Suppressor macrophage treated with lipopolysaccharide for 1 hour (primary cell): ENCODE data around the gene CEACAM18.
"Not testable (repeated sequence)": the region's sequence is repeated elsewhere in the genome, so short reads cannot be mapped to it uniquely, and the experiment has no call there.

Source experiments
- DNase-seq, 3 donors: peaks; one replicate each; pipeline ENCODE4 v3.0.0-alpha.2; 2020 to 2022

The CEACAM18 gene

DNA sequence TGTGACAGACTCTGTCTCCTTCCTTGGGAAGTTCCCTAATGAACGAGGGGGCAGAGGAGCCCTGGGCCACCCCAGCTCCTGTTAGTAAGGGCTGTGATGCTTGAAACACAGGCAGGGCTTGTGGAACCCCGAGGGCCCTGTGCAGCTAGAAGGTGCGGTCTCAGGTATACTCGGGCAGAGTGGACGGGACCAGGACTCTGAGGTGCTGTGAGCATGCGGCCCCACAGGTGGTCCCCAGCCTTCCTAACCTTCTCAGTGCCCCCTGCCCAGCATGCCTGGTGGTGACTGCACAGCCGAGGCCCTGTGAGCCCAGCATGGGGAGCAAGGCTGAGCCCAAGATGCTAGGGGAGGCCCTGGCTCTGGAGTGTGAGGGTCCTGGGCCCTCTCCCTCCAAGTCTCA lies 16.1 kb upstream of the CEACAM18 start:
- DNase-seq, result peak in 1 of 3 donors; percentile 23

DNA sequence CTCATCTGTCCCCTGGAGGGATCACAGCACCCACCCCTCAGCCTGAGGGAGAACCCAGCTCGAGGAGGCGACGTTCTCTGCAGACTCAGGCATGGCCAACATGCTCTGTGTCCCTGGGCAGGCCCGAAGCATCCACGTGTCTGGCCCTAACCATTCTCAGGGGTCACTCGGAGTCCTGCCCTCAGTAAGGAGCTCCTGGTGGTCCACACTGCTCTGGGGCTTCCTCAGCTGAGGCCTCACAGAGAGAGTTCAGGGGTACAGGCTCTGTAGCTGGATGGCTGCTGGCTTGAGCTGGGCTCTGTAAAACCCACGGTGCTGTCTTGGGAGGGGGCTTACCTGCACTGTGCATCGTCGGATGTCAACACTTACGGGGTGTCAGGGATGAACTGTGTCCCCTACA lies 15.7 kb upstream of the CEACAM18 start:
- no peak for DNase-seq

- not testable (repeated sequence) for DNase-seq
Measured at GRCh38 chr19:51463976-51464581, 14.3 kb upstream of the CEACAM18 start.

DNA sequence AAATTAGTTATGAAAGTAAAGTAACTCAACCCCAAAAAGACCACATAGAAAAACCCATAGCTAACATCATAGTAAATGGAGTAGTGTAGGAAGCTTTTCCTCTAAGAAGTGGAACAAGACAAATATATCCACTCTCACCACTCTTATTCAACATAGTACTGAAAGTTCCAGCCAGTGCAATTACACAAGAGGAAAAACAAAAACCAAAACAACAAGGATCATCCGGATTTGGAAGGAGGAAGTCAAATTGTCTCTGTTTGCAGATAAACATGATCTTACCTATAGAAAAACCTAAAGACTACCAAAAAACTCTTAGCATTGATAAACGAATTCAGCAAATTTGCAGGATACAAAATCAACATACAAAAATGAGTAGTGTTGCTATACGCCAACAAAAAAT lies 11.6 kb upstream of the CEACAM18 start:
- DNase-seq, result peak in 2 of 3 donors; percentile 42 to 44

- no peak for DNase-seq
Measured at GRCh38 chr19:51467864-51468544, 10.3 kb upstream of the CEACAM18 start.

GRCh38 chr19:51468545-51468920 lies 9.8 kb upstream of the CEACAM18 start:
- DNase-seq, result no peak

- no peak for DNase-seq
Measured at GRCh38 chr19:51469162-51469561, 9.2 kb upstream of the CEACAM18 start.

GRCh38 chr19:51469629-51470028 lies 8.7 kb upstream of the CEACAM18 start:
- DNase-seq, result no peak

- DNase-seq, result peak in 2 of 3 donors; percentile 30 to 47
Measured at GRCh38 chr19:51470966-51471365, 7.4 kb upstream of the CEACAM18 start.

- DNase-seq, result no peak
Measured at GRCh38 chr19:51471527-51471926, 6.8 kb upstream of the CEACAM18 start.

DNA sequence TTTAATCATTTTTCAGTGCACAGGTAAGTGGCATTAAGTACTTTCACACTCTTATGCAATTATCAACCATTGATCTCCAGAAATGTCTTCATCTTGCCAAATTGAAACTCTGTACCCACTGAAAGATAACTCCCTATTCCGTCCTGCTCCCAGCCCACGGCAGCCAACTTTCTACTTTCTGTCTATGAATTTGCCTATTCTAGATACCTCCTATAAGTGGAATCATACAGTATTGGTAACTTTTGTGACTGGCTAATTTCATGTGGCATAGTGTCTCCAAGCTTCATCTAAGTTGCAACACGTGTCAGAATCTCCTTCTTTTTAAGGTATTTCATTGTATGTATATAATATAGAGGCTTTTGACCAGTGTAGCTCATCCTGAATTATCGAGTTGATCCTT lies 5.7 kb upstream of the CEACAM18 start:
- DNase-seq, result no peak

GRCh38 chr19:51473009-51473707 lies 5.2 kb upstream of the CEACAM18 start:
- peak; percentile 83 to 95 (median 91) for DNase-seq

DNA sequence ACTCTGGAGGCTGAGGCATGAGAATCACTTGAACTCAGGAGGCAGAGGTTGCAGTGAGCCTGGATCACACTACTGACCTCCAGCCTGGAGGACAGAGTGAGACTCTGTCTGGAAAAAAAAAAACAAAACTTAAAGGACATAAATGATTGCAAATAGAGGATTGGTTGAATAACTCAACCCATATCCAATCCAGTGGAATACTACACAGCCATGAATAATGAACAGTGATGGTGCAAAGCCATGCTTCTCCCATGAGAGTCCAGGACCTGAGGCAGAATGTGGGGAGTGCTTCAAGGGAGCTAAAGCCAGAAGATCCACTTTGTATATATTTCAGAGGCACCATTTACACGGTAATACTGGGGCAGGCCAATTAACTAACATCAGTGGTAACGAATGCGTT lies 2.2 kb upstream of the CEACAM18 start:
- DNase-seq, result no peak

GRCh38 chr19:51477344-51477743 lies 995 bp upstream of the CEACAM18 start:
- no peak for DNase-seq

DNA sequence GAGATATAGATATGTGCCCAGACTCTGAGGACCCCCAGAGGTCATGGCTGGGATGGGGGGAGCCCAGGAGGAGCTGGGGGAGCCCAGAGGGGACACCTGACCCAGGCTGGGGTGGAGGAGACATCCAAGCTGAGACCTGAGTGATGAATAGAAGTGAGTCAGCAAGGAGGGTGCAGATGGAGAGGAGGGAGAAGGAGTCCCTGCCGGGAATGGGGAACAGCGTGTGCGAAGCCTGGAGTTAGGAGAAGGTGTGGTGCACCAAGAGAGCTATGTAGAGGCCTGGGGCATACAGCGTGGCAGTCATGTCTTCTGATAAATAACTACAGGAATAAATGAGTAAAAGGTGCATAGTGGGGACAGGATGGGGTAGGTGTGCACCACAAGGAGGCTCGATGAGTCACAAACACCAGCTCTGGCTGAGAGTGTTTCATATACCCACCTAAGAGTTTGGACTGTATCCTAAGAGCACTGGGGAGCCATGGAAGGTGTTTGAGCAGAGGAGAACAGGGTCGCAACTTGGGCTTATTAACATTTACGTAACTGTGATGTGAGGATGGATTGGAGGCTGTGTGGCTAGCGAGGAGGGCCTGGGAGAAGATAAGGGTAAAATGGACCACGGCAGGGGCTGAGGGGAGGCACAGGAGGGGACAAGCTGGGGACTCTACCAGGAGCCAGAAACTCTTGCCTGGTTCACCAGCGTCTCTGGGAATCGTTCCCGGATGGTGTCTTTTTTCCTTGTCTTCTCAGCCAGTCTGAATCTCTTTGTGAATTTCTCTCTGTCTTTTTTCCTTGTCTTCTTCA lies 1.4 kb downstream of the CEACAM18 start:
- no peak for DNase-seq

GRCh38 chr19:51480590-51480989 lies 2.3 kb downstream of the CEACAM18 start:
- DNase-seq, result peak; percentile 31 to 65 (median 50)

- DNase-seq, result peak; percentile 47 to 60 (median 55)
Measured at GRCh38 chr19:51485960-51486660, 7.8 kb downstream of the CEACAM18 start.

- no peak for DNase-seq
Measured at GRCh38 chr19:51488491-51488890, 10.2 kb downstream of the CEACAM18 start.

- no peak for DNase-seq
Measured at GRCh38 chr19:51489113-51489512, 10.8 kb downstream of the CEACAM18 start.

DNA sequence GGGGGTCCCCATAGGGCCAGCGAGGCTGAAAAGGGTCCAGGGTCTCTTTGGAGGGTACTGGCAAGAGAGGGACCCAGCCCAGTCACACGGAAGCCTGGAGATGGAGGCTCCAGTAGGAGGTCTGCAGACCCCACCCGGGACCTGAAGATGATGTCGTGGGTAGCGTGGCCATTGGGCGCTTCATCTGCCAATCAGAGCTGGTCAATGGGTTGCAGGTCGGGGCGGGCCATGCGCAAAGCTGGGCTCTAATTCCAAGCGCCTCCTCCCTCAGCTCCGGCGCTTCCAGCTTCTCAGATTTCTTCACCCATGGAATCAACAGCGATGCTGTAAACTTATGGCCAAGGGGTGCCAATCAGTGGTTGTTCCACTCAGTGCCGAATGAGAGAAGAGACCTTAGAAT lies 12.3 kb downstream of the CEACAM18 start:
- no peak for DNase-seq

DNA sequence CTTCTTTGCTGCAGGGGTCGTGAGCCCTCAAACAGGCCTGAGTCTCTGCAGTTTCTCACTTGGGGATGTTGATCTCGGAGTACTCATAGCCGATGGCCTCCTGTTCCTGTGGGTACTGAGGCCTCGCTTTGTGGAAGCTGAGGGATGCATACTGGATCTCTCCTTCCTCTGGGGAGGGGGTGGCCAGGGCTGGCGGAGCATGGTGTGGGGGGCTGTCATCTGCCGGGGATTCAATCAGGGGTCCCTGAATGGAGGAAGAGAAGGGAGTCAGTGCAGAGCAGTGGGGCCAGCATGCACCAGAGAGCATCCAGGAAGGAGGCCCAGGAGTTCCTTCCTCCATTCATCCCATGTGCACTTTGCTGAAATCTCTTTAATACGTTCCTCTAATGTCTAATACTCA lies 13.2 kb downstream of the CEACAM18 start:
- DNase-seq, result no peak

DNA sequence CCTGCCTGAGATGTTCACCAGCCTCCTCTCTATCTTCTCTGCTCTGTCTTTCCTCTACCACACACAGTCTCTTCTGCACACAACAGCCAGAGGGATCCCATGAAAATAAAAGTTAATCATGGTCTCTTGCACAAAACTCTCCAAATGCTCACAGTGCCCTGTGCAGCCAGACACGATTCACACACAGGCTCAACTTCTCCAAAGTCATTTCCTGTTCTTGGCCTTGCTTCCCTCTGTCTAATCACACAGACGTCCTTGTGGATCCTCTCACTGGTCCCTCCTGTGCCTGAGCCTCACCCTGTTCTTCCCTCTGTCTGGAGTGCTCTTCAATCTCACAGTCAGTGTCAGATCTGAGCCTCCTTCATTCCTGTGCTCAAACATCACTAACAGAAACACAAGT lies 15.4 kb downstream of the CEACAM18 start:
- DNase-seq, result peak; percentile 49 to 66 (median 52)

GRCh38 chr19:51497666-51498065 lies 19.3 kb downstream of the CEACAM18 start:
- DNase-seq, result no peak
